K562 (cell line): ENCODE data around the gene CATSPER4. TPM values are rescaled to one million over a fixed set of nuclear protein-coding genes. Genes with fewer than 3 reads are reported as not detected.

Experiments used
- CBX5 ChIP-seq: IDR thresholded peaks from 2 replicates; pipeline ENCODE4 v1.6.1; 2014; ENCODE audit warnings: low read depth, borderline replicate concordance
- CHD4 ChIP-seq: fragments of 200-600 bp; sonication (generic); IDR thresholded peaks from 3 replicates; pipeline ENCODE4 v1.6.1; 2012; ENCODE audit warnings: low read depth, mild to moderate bottlenecking, mixed read lengths, low read length, inconsistent platforms; ENCODE audit not compliant: insufficient read depth, insufficient replicate concordance, poor library complexity, severe bottlenecking
- ELF1 ChIP-seq: fragments of 200-800 bp; sonication (Bioruptor generic); IDR thresholded peaks from 2 replicates; pipeline ENCODE4 v1.6.1; 2016; ENCODE audit warnings: missing genetic modification characterization, missing compliant biosample characterization
- ESRRA ChIP-seq: fragments of 450-650 bp; IDR thresholded peaks from 2 replicates; pipeline ENCODE4 v1.6.1; 2014; ENCODE audit warnings: low read depth, mild to moderate bottlenecking, moderate library complexity, borderline replicate concordance
- FOSL1 ChIP-seq: fragments of 200-800 bp; sonication (Bioruptor generic); conservative IDR thresholded peaks from 2 replicates; pipeline ENCODE4 v1.6.1; 2016; ENCODE audit warnings: missing genetic modification characterization, missing compliant biosample characterization
- ILK ChIP-seq: fragments of 450-650 bp; IDR thresholded peaks from 2 replicates; pipeline ENCODE4 v1.6.1; 2016; ENCODE audit warnings: missing genetic modification characterization, low read depth, mild to moderate bottlenecking, missing compliant biosample characterization, moderate library complexity, borderline replicate concordance
- KDM2B ChIP-seq: fragments of 250-450 bp; sonication (Bioruptor Pico); IDR thresholded peaks from 2 replicates; pipeline ENCODE4 v1.8.0; 2021; ENCODE audit warnings: mild to moderate bottlenecking, moderate library complexity
- KLF13 ChIP-seq: fragments of 450-650 bp; IDR thresholded peaks from 2 replicates; pipeline ENCODE4 v1.6.1; 2016; ENCODE audit warnings: missing genetic modification characterization, low read depth, mild to moderate bottlenecking, missing compliant biosample characterization, moderate library complexity, borderline replicate concordance
- LCOR ChIP-seq: sonication (generic); formaldehyde crosslinking; IDR thresholded peaks from 2 replicates; pipeline ENCODE4 v1.8.0; 2022; ENCODE audit warnings: mild to moderate bottlenecking, missing genetic modification reagents
- NFIC ChIP-seq: fragments of 450-650 bp; IDR thresholded peaks from 2 replicates; pipeline ENCODE4 v1.6.1; 2017; ENCODE audit warnings: mild to moderate bottlenecking, inconsistent platforms
- POU5F1 ChIP-seq: fragments of 150-350 bp; IDR thresholded peaks from 2 replicates; pipeline ENCODE4 v1.6.1; 2014; ENCODE audit warnings: borderline replicate concordance, low read length, low read depth, mild to moderate bottlenecking; ENCODE audit not compliant: partially characterized antibody
- SRF ChIP-seq, 2 experiments: fragments of 250-450, 450-650 bp in 1 of 2; sonication (Bioruptor Pico) in 1 of 2; sonication (generic) in 1 of 2; formaldehyde crosslinking; IDR thresholded peaks; 2 replicates each; pipeline versions ENCODE4 v1.5.0 to v1.5.1; 2020 to 2022; ENCODE audit warnings: mild to moderate bottlenecking in 1 of 2, missing genetic modification reagents in 1 of 2
- TBP ChIP-seq: optimal IDR thresholded peaks from 2 replicates; pipeline ENCODE3; 2011; ENCODE audit warnings: low read depth, low read length, improper control_type of control experiment
- TCF7L2 ChIP-seq: fragments of 150-350 bp; IDR thresholded peaks from 2 replicates; pipeline ENCODE4 v1.6.1; 2016; ENCODE audit warnings: low read depth, mild to moderate bottlenecking, low read length, moderate library complexity
- TOE1 ChIP-seq, 2 experiments: fragments of 450-650 bp in 1 of 2; sonication (generic) in 1 of 2; formaldehyde crosslinking in 1 of 2; IDR thresholded peaks; 2 replicates each; pipeline versions ENCODE4 v1.7.1 to v1.8.0; 2016 to 2022; ENCODE audit warnings: borderline replicate concordance in 2 of 2, mild to moderate bottlenecking in 2 of 2, antibody characterized with exemption in 1 of 2, inconsistent platforms in 1 of 2, low read depth in 1 of 2, missing genetic modification reagents in 1 of 2, moderate library complexity in 1 of 2
- ZNF174 ChIP-seq: fragments of 250-450 bp; sonication (Bioruptor Pico); IDR thresholded peaks from 2 replicates; pipeline ENCODE4 v1.4.0; 2020; ENCODE audit warnings: mild to moderate bottlenecking
- ZNF175 ChIP-seq: fragments of 200-800 bp; sonication (Bioruptor generic); IDR thresholded peaks from 2 replicates; pipeline ENCODE4 v1.6.1; 2016; ENCODE audit warnings: low read depth, mild to moderate bottlenecking, missing genetic modification characterization, missing compliant biosample characterization
- ZNF217 ChIP-seq: sonication (generic); formaldehyde crosslinking; IDR thresholded peaks from 2 replicates; pipeline ENCODE4 v1.8.0; 2022; ENCODE audit warnings: mild to moderate bottlenecking, missing genetic modification reagents
- polyA plus RNA-seq, 8 experiments: library from polyadenylated mRNA; depleted of rRNA in 4 of 8; stranded (reverse) in 5 of 8; unstranded in 3 of 8; fragments of >200 nt; fragmentation: Nextera tagmentation in 2 of 8; fragmentation: Illumina TruSeq in 1 of 8; extraction: Ambion mirVana in 2 of 8; extraction: Trizol in 1 of 8; gene quantifications; 2 replicates each; pipeline versions ENCODE4 v1.2.1 to v1.2.3, GENCODE V29; 2011 to 2014; ENCODE audit warnings: inconsistent platforms in 1 of 8, missing spikeins in 1 of 8
- total RNA-seq, 7 experiments: library from RNA; depleted of rRNA in 6 of 7; stranded (reverse); fragments of >200 nt in 6 of 7; fragmentation: Illumina TruSeq in 2 of 7; extraction: Trizol in 2 of 7; gene quantifications; 2 replicates each; pipeline versions ENCODE4 v1.2.1 to v1.2.3, GENCODE V29; 2011 to 2021; ENCODE audit warnings: low replicate concordance in 1 of 7
- TF ChIP-seq, protein P1 (sequence below): sonication (generic); formaldehyde crosslinking; IDR thresholded peaks from 2 replicates; pipeline ENCODE4 v1.8.1; 2023; ENCODE audit warnings: missing genetic modification reagents, mild to moderate bottlenecking, borderline replicate concordance
- TF ChIP-seq, protein P2 (sequence below): fragments of 250-450 bp; sonication (Bioruptor Pico); IDR thresholded peaks from 2 replicates; pipeline ENCODE4 v1.8.0; 2022; ENCODE audit warnings: inconsistent platforms, mild to moderate bottlenecking, moderate library complexity, borderline replicate concordance

Gene CATSPER4
- total and polyA plus RNA-seq, 9 of the 15 experiments (the other 6 are each of a cell fraction or from before 2014, with no cell fraction given): 0.04 to 0.13 TPM; not detected in 7

DNA sequence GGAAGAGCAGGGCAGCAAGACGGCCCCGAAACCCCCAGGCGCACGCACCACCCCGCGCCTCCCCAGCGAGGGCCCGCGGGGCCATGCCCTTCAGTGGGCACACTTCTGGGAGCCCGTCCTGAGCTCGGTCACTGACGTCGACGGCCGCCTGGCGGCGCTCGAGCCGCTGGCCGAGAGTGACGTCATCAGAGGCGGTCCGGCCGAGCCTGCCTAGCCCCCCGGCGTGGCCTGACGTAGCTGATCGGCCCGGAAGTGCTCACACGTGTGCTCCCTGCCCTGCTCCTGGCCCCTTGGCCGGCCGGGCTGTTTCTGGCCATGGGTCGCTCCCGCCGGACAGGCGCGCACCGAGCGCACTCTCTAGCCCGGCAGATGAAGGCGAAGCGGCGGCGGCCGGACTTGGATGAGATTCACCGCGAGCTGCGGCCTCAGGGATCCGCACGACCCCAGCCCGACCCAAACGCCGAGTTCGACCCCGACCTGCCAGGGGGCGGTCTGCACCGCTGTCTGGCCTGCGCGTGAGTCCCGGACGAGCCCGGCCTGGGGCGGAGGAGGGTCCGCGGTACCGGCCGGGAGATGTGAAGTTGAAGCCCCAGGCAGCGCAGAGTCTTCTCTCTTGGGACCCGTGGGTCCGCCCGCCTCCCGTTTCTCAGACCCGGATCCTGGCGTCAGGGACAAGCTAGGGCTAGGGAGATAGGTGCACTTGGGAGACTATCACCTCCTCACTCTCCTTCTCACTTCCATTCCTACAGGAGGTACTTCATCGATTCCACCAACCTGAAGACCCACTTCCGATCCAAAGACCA lies 20.5 kb upstream of the CATSPER4 start, which contains the start of gene ZNF593 (continued):
- TF ChIP-seq, protein P1, sequence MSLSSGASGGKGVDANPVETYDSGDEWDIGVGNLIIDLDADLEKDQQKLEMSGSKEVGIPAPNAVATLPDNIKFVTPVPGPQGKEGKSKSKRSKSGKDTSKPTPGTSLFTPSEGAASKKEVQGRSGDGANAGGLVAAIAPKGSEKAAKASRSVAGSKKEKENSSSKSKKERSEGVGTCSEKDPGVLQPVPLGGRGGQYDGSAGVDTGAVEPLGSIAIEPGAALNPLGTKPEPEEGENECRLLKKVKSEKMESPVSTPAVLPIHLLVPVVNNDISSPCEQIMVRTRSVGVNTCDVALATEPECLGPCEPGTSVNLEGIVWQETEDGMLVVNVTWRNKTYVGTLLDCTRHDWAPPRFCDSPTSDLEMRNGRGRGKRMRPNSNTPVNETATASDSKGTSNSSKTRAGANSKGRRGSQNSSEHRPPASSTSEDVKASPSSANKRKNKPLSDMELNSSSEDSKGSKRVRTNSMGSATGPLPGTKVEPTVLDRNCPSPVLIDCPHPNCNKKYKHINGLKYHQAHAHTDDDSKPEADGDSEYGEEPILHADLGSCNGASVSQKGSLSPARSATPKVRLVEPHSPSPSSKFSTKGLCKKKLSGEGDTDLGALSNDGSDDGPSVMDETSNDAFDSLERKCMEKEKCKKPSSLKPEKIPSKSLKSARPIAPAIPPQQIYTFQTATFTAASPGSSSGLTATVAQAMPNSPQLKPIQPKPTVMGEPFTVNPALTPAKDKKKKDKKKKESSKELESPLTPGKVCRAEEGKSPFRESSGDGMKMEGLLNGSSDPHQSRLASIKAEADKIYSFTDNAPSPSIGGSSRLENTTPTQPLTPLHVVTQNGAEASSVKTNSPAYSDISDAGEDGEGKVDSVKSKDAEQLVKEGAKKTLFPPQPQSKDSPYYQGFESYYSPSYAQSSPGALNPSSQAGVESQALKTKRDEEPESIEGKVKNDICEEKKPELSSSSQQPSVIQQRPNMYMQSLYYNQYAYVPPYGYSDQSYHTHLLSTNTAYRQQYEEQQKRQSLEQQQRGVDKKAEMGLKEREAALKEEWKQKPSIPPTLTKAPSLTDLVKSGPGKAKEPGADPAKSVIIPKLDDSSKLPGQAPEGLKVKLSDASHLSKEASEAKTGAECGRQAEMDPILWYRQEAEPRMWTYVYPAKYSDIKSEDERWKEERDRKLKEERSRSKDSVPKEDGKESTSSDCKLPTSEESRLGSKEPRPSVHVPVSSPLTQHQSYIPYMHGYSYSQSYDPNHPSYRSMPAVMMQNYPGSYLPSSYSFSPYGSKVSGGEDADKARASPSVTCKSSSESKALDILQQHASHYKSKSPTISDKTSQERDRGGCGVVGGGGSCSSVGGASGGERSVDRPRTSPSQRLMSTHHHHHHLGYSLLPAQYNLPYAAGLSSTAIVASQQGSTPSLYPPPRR (CRISPR knock-in tag): 0 out of 2 replicates have a peak, but pooled peaks have one; percentile 41
- TF ChIP-seq, protein P2, sequence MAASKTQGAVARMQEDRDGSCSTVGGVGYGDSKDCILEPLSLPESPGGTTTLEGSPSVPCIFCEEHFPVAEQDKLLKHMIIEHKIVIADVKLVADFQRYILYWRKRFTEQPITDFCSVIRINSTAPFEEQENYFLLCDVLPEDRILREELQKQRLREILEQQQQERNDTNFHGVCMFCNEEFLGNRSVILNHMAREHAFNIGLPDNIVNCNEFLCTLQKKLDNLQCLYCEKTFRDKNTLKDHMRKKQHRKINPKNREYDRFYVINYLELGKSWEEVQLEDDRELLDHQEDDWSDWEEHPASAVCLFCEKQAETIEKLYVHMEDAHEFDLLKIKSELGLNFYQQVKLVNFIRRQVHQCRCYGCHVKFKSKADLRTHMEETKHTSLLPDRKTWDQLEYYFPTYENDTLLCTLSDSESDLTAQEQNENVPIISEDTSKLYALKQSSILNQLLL (CRISPR knock-in tag): no peak
- TF ChIP-seq SRF (CRISPR knock-in tag; IDR thresholded peaks at IDR 0.05): peak in 1 of 2 experiments; percentile 86; a peak in 2 of 4 replicates
- no peak for TF ChIP-seq KDM2B (CRISPR knock-in tag)
- TF ChIP-seq CHD4: peak; percentile 69
- peak; percentile 96 for TF ChIP-seq ELF1 (tag)
- TF ChIP-seq ESRRA: peak; percentile 79
- TF ChIP-seq TOE1 (IDR thresholded peaks at IDR 0.05; ENCODE audit: borderline replicate concordance): no peak; the same call in 1 of the 2 replicates
- TF ChIP-seq TOE1 (CRISPR knock-in tag; IDR thresholded peaks at IDR 0.05; ENCODE audit: borderline replicate concordance, low read depth): 0 out of 2 replicates have a peak, but pooled peaks have one; percentile 50
- peak; percentile 52 for TF ChIP-seq TBP
- no peak for TF ChIP-seq CBX5
- peak; percentile 55; the same call in 1 of the 2 replicates for TF ChIP-seq NFIC
- TF ChIP-seq ZNF174 (CRISPR knock-in tag): 0 out of 2 replicates have a peak, but pooled peaks have one; percentile 31
- TF ChIP-seq LCOR (CRISPR knock-in tag): peak; percentile 96
- 0 out of 2 replicates have a peak, but pooled peaks have one; percentile 52 for TF ChIP-seq ZNF217 (CRISPR knock-in tag)
- TF ChIP-seq POU5F1: peak; percentile 20
- no peak for TF ChIP-seq TCF7L2
- TF ChIP-seq KLF13 (tag): no peak
- peak; percentile 84 for TF ChIP-seq FOSL1 (tag)
- no peak for TF ChIP-seq ILK (tag)
- 0 out of 2 replicates have a peak, but pooled peaks have one; percentile 64 for TF ChIP-seq ZNF175 (CRISPR knock-in tag)
